Gastrocnemius medialis (tissue), 4 donors: ENCODE results near the gene ARHGAP12.
A peak's percentile ranks its signal among the peaks of the same experiment; 100 is the strongest.

Experiments
- CTCF ChIP-seq, 5 experiments: fragments of 450-650 bp in 3 of 5; fragments of 200-600 bp in 2 of 5; sonication (generic) in 2 of 5; IDR thresholded peaks in 4 of 5; conservative IDR thresholded peaks in 1 of 5; 1 replicate in 4 of 5; 2 replicates in 1 of 5; pipeline ENCODE4 v1.5.1; 2016 to 2019; ENCODE audit warnings: antibody characterized with exemption in 5 of 5, mild to moderate bottlenecking in 3 of 5, moderate library complexity in 3 of 5
- POLR2A ChIP-seq, 2 donors: fragments of 450-650 bp; IDR thresholded peaks; one replicate each; pipeline ENCODE4 v1.6.1; 2017; ENCODE audit warnings: antibody characterized with exemption in 2 of 2, mild to moderate bottlenecking in 2 of 2, moderate library complexity in 2 of 2

- no peak for TF ChIP-seq POLR2A (IDR thresholded peaks at IDR 0.05)
- peak; percentile 59 to 72 (median 65) for TF ChIP-seq CTCF (IDR thresholded peaks at IDR 0.05 in 4 of 5, conservative IDR thresholded peaks at IDR 0.05 in 1 of 5)
Observed at GRCh38 chr10:31770307-31770902, 158.2 kb downstream of the ARHGAP12 start.
